HG03439 (cell line): ENCODE results near the gene AMOTL1.
"Not testable (repeated sequence)": the region's sequence is repeated elsewhere in the genome, so short reads cannot be mapped to it uniquely, and the experiment has no call there.

Source experiments
- ATAC-seq: cut with Tn5 transposase; IDR thresholded peaks from one replicate; pipeline ENCODE4 v1.9.1; 2021; ENCODE audit warnings: mild to moderate bottlenecking, moderate library complexity; ENCODE audit not compliant: unreplicated experiment

AMOTL1 gene

DNA sequence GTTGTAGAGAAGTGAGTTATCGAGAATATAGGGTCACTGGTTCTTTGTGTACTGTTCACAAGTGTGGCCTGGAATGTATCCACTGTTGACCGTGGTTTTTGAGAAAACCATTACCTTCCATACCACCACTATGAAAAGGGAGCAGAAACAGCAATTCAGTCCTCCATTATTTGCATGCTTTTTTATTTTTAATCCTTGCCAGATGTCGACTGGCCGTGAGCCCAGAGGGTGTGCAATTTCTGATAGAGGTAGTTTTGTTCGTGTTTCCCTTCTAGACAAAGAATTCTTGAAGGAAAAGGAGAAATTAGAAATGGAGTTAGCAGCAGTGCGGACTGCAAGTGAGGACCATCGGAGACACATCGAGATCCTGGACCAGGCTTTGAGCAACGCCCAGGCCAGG is 81.7 kb downstream of the AMOTL1 start:
- ATAC-seq, result no peak

DNA sequence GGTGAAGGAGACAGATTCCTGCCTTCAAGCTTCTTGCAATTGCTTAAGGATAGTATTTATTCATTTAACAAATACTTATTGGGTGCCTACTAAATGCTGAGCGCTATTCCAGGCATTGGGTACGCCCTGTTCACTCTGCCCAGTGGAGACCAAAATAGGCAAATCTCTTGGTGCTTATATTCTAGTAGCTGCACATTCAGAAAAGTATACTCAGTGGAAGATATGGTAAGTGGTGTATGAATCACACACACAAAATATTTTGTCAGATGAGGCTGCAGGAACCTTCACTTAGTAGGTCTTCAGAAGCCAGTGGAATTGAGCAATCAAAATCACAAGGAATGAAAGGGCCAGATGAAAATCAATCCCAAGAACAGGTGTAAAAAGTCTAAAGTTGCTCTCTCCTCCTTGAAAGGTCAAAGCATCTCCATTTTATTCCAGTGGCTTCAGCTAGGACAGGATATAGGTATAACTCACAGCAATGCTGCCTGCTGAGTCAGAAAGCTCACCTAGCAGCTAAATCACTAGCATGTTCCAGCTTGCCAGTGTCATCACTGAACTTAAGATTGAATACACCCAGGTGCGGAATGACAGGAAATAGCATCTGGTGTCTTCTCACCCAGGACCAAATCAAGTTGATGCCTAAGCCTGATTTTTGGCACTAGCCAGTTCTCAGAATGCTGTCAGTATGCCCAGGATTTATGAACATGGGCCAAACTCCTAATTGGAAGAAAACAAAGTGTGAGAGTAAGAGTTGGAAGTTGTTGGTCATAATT is 83.9 kb downstream of the AMOTL1 start:
- no peak for ATAC-seq

DNA sequence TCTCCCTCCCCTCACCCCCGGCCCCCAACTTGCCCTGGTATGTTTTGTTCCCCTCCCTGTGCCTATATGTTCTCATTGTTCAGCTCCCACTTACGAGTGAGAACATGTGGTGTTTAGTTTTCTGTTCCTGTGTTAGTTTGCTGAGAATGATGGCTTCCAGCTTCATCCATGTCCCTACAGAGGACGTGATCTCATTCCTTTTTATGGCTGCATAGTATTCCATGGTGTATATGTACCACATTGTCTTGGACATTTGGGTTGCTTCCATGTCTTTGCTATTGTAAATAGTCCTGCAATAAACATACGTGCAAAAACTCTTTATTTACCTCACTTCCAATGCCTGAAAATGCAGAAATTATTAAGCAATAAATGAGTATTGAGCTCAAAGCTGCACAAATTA is 85.1 kb downstream of the AMOTL1 start:
- ATAC-seq, result not testable (repeated sequence)

DNA sequence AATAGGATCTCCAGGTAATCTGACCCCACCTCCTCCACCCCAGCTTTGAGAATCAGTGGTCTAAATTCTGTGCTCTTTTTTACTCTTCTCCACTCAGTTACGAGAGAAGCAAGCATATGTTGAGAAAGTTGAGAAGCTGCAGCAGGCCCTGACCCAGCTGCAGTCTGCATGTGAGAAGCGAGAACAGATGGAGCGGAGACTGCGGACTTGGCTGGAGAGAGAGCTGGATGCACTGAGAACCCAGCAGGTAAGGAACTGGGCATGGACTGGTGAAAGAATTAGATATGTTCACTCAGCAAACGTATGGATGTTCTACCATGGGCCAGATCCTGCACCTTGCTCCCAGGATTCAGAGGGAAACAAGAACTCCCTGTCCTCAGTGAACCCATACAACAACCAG is 85.7 kb downstream of the AMOTL1 start:
- ATAC-seq, result no peak

DNA sequence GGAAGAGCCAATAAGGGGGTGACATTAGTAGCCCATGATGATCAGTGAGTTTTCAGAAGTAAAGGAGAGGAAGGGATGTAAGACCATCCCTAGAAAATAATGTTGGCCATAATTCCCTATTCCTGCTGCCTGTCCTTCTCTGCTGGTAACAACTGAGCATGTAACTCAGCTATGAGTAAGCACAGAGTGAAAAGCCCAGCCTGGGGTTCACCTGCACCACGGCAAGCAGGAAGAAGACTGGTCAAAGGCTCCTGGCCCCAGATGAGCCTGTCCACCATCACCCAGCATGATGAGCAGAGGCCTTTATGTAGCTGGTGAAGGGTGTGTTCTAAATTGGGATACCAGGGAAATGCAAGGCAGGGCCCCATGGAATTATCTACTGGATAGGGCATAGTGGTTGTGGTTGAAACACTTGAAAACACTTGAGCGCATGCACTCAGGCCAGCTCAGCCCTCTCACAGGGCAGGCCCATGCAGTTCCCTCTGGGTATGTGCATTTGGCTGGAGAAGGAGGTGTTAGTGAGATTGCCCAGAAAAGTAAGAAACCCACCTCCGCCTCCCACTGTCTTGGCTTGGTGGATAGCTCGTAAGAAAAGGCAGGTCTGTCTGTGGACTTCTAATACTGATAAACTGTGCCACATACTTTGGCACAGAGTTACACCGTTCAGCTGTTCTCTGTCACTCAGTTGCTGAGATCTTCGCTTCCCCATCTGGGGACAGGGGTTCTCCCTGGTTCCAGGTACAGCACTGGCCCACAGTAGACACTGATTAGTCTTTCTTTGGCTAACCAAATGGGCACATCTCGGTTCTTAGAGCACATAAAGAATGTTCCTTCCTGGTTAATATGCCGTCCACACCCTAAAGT is 86.8 kb downstream of the AMOTL1 start:
- no peak for ATAC-seq

DNA sequence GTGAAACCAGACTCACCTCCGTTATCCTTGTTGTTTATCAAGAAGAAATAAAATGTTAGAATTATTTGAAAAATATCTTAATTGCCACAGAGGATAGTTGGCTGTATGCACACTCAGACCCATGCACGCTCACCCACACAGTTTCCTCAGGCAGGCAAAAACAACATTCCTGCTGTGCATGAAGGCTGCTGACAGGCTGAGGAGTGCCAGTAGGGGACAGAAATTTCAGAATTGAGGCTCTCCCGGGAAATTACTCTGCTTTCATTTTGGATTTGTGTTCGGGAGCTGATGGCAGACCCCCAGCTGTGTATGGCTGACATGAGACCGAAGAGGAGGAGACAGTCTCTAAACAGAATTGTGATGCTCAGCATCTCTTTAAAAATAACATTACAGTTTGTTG is 87.5 kb downstream of the AMOTL1 start:
- ATAC-seq, result no peak

DNA sequence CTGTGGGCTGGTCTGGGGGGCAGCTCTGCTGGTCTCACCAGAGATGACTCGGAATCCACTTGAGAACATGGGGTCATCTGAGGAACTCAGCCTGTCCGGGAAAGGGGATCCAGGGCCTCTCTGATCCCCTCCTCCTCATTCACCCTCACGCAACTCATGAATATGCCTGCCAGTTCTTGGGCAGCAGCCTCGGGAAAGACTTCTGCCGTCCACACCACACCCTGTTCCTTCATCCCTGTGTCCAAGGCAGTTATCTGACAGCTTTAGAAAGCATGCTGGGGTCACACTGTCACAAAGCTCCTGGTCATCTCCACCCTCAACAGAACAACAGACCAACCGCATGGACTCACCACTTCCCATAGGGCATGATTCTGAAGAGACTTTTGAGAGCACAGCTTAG is 88.3 kb downstream of the AMOTL1 start:
- no peak for ATAC-seq

DNA sequence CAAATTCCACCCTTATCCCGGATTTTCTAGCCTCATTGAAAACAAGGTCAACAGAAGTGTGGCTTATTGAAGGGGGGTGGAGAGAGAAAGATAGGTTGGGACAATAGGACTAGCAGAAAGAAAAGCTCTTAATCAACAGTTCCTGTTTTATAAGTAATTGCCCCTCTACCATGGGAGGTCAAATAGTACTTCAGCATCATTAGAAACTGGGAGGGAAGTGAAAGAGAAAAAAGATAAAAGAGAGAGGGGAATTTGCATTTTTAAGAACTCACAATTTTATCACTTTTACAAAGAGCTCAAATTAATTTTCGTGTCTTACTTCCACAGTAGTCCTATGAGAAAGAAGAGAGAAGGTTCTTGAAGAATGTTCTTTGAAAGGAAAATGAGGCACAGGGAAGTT is 89.2 kb downstream of the AMOTL1 start:
- no peak for ATAC-seq

DNA sequence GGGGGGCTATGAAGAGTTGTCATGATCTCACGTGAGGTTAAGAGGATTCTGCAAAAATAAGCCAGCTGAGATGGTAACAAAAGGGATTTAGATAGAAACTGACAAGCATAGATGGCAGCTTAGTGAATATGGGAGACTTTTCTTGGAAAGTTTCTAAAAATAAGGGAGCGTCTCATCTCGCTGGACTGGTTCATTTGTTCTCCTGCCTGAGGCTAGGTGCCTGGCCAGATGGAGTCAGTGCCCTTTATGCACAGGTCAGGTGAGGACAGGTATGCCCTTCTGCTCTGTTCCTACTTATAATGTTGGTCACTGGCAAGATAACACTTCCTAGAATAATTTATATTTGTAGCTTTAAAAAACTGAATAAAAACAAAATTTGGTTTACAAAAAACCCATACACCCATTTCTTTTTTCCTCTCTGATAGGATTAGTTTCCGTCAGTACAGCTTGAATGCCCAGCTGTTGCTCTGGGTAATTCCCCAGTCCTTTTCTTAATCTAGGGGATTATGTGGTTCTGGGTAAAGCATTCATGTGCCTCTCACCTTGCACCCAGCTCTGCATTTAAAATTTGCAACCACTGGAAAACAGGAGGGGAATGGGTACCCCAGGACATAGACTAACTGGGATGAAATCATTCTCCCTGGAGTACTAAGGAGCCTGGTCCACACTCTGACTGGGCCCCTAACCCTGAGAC is 90.0 kb downstream of the AMOTL1 start:
- ATAC-seq, result no peak

DNA sequence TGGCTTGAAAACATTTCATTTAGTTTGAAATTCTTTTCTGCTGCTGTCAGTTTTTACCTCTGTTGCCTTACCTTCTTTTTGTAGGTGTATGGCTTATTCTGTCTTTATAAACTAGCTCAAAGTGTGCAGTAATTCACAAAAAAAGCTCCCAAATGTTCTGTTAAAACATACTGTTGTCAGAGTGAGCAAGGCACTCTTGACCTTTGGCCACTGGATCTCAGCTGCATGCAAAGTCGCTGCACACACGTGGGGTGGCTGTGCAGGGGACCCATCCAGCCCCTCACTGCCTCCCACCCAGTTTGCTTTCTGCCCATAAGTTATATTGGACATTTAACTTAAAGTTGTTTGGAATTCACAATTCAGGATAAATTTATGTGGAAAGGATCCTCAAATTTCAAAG is 92.2 kb downstream of the AMOTL1 start:
- no peak for ATAC-seq

DNA sequence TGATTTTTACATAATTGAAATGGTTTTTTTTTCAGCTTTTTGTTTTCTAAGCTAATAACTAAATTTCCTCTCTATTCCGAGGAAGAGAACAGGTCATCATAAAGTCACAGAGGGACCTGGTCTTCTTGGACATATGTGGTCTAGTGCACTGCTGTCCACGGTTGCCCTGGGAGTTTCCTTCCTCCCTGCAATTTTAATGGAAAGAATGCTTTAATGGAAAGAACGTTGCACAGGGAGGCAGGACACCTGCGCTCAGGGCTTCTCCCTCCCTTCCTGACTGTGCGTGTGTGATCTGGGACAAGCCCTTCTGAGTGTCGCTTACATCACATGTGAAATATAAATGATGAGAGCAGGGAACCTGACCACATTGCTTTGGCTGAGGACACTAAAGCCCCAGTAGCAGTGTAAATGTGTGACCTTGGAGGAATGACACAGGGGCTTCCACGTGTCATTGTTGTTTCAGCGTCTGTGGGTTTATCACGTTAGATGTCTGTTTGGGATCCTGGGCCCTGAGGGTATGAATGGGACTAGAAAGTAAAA is 93.2 kb downstream of the AMOTL1 start:
- ATAC-seq, result no peak

DNA sequence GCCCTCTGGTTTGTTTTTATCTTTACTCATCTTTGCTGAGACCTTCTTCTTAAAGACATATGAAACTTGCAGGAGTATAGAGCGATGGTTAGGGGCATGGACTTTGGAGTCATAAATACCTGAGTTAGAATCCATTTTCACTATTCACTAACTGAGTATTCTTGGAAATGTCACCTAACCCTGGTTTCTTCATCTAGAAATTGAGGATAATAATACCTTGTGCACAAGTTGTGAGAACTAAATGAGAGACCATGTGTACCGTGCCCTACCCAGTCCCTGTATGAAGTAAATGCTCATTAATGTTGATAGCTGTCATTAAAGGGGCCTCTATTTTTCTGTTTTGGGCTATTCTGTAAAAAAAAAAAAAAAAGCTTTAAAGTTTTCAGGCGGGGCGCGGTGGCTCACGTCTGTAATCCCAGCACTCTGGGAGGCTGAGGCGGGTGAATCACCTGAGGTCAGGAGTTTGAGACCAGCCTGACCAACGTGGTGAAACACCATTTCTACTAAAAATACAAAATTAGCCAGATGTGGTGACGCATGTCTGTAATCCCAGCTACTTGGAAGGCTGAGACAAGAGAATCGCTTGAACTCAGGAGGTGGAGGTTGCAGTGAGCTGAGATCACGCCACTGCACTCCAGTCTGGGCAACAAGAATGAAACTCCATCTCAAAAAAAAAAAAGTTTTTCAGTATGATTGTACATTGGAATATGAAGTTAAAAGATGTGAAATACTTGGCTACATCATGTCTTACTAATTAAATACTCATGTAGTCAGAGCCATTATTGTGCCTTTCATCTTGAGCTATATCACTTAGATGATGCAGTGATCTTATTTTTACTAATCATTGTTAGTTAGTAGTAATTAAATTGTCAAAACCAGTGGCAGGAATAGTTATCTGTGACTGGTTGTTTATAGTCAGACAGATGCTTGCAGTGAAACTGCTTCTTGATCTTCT is 95.0 kb downstream of the AMOTL1 start:
- ATAC-seq, result no peak

DNA sequence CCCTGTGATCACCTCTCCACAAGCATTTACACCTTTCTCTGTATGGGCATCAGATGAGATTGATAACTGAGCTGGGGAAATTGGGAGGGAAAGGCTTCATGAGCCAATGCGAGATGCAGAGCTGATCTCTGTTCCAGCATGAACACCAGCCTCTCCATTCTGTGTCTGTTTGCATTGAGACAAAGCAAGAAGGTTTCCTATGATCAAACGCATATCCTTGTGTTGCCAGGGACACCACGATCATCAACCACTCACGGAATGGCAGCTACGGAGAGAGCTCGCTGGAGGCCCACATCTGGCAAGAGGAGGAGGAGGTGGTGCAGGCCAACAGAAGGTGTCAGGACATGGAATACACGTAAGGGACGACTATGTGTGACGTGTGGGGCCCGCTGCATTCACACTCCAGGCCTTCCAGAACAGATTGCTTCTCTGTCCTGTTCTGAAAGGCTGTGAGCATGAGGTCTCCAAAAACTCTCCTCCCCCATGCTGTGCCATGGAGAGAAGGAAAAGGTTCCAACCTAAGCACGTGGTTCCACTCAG is 96.4 kb downstream of the AMOTL1 start:
- no peak for ATAC-seq

DNA sequence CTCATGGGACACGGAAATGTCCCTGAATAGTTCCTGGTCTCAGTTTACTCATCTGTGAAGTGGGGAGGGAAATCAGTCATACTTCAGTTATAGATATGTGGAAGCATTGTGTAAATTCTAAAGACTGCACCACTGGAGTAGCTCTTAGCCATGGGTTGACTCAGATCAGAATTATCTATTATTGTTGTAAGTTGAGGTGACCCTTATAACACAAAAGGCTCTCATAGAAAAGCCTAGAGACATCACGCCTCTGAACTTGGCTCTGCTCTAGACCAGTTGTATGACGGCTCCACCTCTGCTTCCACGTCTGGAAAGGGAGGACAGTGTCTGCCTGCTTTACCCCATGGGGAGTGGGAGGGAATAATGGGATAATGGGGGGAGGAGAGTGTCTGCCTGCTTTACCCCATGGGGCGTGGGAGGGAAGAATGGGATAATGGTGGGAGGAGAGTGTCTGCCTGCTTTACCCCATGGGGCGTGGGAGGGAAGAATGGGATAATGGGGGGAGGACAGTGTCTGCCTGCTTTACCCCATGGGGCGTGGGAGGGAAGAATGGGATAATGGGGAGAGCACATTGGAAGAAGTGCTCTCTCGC is 98.2 kb downstream of the AMOTL1 start:
- ATAC-seq, result no peak

DNA sequence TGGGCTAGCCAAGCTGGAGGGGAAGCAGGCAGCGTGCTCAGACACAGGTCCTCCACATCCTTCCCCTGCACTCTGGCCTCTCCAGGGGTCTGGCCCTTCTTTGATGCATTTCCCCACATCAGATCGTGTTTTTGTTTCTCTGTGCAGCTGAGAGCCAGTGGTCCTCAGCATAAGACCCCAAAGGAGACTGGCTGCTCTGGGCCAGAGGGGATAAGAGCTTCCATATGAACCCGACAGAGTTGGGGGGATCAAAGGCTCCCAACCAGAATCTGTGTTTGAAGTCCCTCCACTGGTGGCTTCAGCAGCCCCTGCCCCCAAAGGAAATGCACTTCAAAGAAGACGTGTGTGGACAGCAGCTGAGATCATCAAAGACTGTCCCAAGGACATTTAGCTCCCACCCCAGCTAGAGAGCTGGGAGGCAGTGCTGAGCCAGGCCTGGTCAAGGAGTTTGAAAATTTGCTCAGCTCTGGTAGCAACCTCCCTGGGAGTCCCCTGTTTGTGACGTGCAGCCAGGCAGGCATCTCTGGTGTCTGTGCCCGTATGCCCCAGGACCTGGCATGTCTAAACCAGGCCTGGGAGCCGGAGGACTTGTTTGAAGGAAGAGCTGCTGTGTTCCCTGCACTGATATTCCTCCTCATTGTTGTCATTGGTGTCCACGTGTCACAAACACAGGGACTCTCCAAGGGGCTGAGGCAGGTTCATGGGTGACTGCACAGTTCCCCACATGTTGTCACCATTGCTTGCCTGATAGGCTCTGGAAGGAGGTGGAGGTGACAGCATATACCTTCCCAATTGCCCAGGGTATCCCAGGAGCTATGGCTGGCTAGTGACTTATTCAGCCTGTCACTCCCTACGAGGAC is 99.0 kb downstream of the AMOTL1 start:
- ATAC-seq, result no peak

DNA sequence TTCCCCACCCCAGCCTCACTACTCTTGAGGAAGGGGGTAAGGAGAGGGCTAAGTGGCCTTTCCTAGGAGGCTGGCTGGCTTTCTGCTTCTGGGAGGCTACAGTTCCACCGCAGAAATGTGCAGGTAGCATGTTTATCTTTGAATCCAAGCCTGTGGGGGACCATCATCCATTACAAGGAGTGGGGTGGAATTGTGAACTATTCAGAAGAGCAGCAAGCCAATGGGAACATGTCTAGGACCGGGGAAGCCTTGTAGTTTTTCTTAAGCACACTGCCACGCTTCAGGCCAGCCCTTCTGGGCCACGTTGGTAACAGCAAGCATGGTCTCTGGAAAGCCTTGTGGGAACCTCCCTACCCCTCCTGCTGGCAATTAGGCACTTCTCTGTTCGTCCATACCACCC is 100.3 kb downstream of the AMOTL1 start:
- no peak for ATAC-seq

DNA sequence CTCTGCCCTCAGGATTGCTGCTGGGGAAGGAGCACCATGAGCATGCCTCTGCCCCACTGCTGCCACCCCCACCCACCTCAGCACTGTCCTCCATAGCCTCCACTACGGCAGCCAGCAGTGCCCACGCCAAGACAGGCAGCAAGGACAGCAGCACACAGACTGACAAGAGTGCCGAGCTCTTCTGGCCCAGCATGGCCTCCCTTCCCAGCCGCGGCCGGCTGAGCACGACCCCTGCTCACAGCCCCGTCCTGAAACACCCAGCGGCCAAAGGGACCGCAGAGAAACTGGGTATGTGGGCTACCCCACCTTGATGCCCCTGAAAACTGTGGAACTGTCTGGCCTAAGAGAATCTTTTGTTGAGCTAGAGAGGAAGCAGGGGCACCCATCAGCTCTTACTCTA is 101.0 kb downstream of the AMOTL1 start:
- ATAC-seq, result no peak

DNA sequence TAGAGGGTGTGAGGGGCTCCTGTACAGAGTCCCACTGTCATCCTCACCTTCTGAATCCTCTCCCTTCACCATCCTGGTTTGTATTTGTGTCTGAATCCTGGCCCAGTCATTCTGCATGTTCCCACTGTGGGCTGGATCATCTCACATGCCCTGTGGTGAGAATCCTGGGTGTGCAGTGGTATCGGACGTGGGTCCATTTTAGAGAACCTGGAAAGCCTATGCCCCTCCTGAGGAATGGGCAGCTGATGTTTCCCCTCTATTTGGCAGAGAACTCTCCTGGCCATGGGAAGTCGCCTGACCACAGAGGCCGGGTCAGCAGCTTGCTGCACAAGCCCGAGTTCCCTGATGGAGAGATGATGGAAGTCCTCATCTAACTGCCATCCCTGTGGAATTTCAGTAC is 102.3 kb downstream of the AMOTL1 start:
- ATAC-seq, result no peak
